Stimulated activated naive CD8-positive, alpha-beta T cell treated with anti-CD3 and anti-CD28 coated beads, Interleukin-15, Interleukin-2, amounts not matched to agents 100 ng/mL and 50 ng/mL, for 24 hours (primary cell): ENCODE measurements around the gene CHEK1.

Source experiments
- H3K27ac Mint-ChIP-seq: one replicate; pipeline ENCODE4 v1.8.0; 2021; ENCODE audit warnings: mild to moderate bottlenecking, mixed read lengths
- H3K27me3 Mint-ChIP-seq: one replicate; pipeline ENCODE4 v1.8.0; 2021; ENCODE audit warnings: mixed read lengths
- H3K36me3 Mint-ChIP-seq: one replicate; pipeline ENCODE4 v1.8.0; 2021; ENCODE audit warnings: low read depth, mixed read lengths
- H3K4me1 Mint-ChIP-seq: one replicate; pipeline ENCODE4 v1.8.0; 2021; ENCODE audit warnings: low read depth, mixed read lengths
- H3K4me3 Mint-ChIP-seq: one replicate; pipeline ENCODE4 v1.8.0; 2021; ENCODE audit warnings: mild to moderate bottlenecking, mixed read lengths
- H3K9me3 Mint-ChIP-seq: one replicate; pipeline ENCODE4 v1.8.0; 2021; ENCODE audit warnings: mixed read lengths

CHEK1 gene

GRCh38 chr11:125605417-125605816, 19.5 kb upstream of the CHEK1 start:
- no peak overlapping the region for H3K27ac Mint-ChIP-seq
- no peaks in the 10 kb centered on the region for H3K9me3 Mint-ChIP-seq
- peaks cover 88% of the 10 kb centered on the region for H3K36me3 Mint-ChIP-seq
- H3K4me3 Mint-ChIP-seq: no peak overlapping the region
- no peaks in the 10 kb centered on the region for H3K27me3 Mint-ChIP-seq
- no peaks in the 10 kb centered on the region for H3K4me1 Mint-ChIP-seq

- H3K4me3 Mint-ChIP-seq: no peak overlapping the region
- H3K27me3 Mint-ChIP-seq: no peaks in the 10 kb centered on the region
- no peak overlapping the region for H3K27ac Mint-ChIP-seq
- peaks cover 2% of the 10 kb centered on the region for H3K4me1 Mint-ChIP-seq
- H3K9me3 Mint-ChIP-seq: no peaks in the 10 kb centered on the region
- peaks cover 88% of the 10 kb centered on the region for H3K36me3 Mint-ChIP-seq
Measured at GRCh38 chr11:125609545-125609944, 15.4 kb upstream of the CHEK1 start.

GRCh38 chr11:125618383-125618782, 6.6 kb upstream of the CHEK1 start:
- Mint-ChIP-seq H3K27ac (no peak overlapping the region), H3K4me3 (no peak overlapping the region), H3K9me3 (no peaks in the 10 kb centered on the region), H3K36me3 (peaks cover 88% of the 10 kb centered on the region), H3K4me1 (no peaks in the 10 kb centered on the region), H3K27me3 (no peaks in the 10 kb centered on the region)

DNA sequence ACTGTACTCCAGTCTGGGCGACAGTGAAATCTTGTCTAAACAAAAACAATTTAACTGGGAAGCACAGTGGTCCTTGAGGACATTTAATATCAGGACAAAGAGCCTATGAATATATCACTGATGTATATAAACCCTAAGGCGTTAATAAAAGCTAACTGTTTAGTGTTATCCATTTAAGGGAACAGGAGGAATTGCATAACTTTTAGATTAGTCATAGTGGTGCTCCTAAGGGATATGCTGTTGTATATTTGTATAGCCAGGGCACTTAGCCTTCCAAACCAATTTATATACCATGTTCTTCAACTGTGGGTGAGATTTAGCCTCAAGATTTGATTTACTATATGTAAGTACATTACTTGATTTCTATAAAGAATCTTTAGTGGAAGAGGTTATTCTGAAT, 3.0 kb upstream of the CHEK1 start:
- H3K27ac Mint-ChIP-seq: no peak overlapping the region
- H3K9me3 Mint-ChIP-seq: no peaks in the 10 kb centered on the region
- H3K27me3 Mint-ChIP-seq: no peaks in the 10 kb centered on the region
- H3K4me1 Mint-ChIP-seq: peaks cover 18% of the 10 kb centered on the region
- no peak overlapping the region for H3K4me3 Mint-ChIP-seq
- H3K36me3 Mint-ChIP-seq: peaks cover 58% of the 10 kb centered on the region

DNA sequence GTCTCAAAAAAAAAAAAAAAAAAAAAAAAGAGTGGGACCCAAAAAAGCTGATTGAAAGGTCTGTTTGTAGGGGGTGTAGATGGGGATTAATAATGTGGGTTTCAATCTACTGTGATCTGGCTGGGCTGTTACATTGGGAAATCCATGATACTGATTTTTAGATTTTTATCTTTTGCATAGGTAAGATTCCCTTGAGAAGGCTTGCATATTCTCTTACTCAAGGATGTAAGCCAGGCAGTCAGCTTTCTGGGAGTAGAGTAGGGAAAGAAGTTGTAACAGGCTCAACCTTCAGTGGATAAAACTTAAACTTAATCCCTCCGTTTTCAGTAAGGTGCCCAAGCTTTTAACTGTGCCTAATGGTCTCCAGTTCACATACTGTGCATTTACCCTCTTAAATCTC, 1.9 kb upstream of the CHEK1 start:
- H3K27ac Mint-ChIP-seq: no peak overlapping the region

GRCh38 chr11:125625225-125625629, 264 bp downstream of the CHEK1 start:
- no peaks in the 10 kb centered on the region for H3K9me3 Mint-ChIP-seq
- peaks cover 43% of the 10 kb centered on the region for H3K36me3 Mint-ChIP-seq
- peak overlapping the region; percentile 95 for H3K4me3 Mint-ChIP-seq
- no peaks in the 10 kb centered on the region for H3K27me3 Mint-ChIP-seq
- H3K4me1 Mint-ChIP-seq: peaks cover 27% of the 10 kb centered on the region
- H3K27ac Mint-ChIP-seq: peak overlapping the region; percentile 98

More for the DNA sequence above, 1.9 kb upstream of the CHEK1 start:
- Mint-ChIP-seq H3K4me1 (peaks cover 27% of the 10 kb centered on the region), H3K27me3 (no peaks in the 10 kb centered on the region), H3K36me3 (peaks cover 60% of the 10 kb centered on the region), H3K9me3 (no peaks in the 10 kb centered on the region), H3K4me3 (no peak overlapping the region)

GRCh38 chr11:125625630-125626287, 796 bp downstream of the CHEK1 start:
- H3K4me3 Mint-ChIP-seq: peak overlapping the region; percentile 95
- H3K4me1 Mint-ChIP-seq: peaks cover 27% of the 10 kb centered on the region
- H3K36me3 Mint-ChIP-seq: peaks cover 40% of the 10 kb centered on the region
- H3K27me3 Mint-ChIP-seq: no peaks in the 10 kb centered on the region
- no peaks in the 10 kb centered on the region for H3K9me3 Mint-ChIP-seq
- peak overlapping the region; percentile 98 for H3K27ac Mint-ChIP-seq

- peaks cover 27% of the 10 kb centered on the region for H3K4me1 Mint-ChIP-seq
- no peaks in the 10 kb centered on the region for H3K9me3 Mint-ChIP-seq
- H3K4me3 Mint-ChIP-seq: peak overlapping the region; percentile 95
- H3K27ac Mint-ChIP-seq: peak overlapping the region; percentile 98
- H3K27me3 Mint-ChIP-seq: no peaks in the 10 kb centered on the region
- H3K36me3 Mint-ChIP-seq: peaks cover 40% of the 10 kb centered on the region
Measured at GRCh38 chr11:125626288-125626950, 1.5 kb downstream of the CHEK1 start.

DNA sequence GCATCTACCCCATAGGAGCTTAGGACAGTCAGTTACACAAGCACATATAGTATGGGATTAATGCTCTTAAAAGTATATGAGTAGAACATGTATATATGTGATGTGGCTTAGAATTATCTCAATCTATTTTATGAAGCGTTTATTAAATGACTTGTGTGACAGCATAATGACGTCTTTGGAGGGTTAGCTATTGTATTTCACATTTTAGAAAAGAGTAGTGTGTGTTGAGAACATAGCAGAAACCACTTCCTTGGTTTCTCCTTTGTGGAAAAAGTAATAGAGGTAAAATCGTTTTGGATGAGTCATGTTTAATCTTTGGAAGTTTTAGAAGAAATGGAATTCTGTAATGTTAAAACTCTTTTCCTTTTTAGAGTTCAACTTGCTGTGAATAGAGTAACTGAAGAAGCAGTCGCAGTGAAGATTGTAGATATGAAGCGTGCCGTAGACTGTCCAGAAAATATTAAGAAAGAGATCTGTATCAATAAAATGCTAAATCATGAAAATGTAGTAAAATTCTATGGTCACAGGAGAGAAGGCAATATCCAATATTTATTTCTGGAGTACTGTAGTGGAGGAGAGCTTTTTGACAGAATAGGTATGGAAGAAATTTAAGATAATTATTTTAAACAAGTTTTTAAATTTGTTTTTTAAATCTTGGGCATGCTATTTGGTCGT, 2.4 kb downstream of the CHEK1 start:
- peak overlapping the region; percentile 16 for H3K27ac Mint-ChIP-seq
- H3K9me3 Mint-ChIP-seq: no peaks in the 10 kb centered on the region
- no peaks in the 10 kb centered on the region for H3K27me3 Mint-ChIP-seq
- peak overlapping the region; percentile 95 for H3K4me3 Mint-ChIP-seq
- peaks cover 27% of the 10 kb centered on the region for H3K4me1 Mint-ChIP-seq
- H3K36me3 Mint-ChIP-seq: peaks cover 38% of the 10 kb centered on the region

DNA sequence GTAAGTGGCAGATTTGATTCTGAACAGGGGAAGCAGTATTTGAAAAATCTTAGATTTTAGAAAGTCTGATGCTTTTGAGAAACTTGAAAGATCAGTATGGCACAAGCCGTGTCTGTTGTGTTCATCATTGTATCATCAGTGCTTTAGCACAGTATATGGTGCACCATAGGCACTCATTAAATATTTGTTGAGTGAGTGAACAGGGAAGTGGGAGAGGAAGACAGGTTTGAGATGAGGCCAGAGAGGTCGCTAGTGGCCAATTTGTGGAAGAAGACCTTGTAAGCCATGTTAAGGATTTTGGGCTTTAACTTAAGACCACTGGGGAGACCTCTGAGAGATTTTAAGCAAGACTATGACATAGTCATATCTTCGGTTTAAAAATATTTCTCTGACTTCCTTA, 12.9 kb downstream of the CHEK1 start:
- Mint-ChIP-seq H3K36me3 (peaks cover 82% of the 10 kb centered on the region), H3K4me1 (no peaks in the 10 kb centered on the region), H3K4me3 (no peak overlapping the region), H3K27ac (no peak overlapping the region), H3K27me3 (no peaks in the 10 kb centered on the region), H3K9me3 (no peaks in the 10 kb centered on the region)

DNA sequence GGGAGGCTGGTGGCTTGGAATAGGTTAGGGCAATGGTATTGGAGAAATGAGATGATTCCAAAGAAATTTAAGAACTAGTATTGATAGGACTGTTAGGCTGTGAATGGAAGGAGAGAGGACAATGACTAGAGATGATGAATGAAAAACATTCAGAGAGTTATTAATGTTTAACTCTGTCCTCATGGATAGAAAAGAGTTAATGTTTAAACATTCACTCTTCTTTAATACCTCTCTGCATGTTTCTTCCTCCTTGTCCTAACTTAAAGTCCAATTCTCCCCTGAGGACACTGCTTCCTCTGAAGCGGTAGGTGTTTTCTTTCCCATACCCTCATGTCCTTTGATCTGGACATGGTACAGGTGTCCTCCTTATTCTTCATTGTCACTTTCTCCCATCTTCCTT, 13.4 kb downstream of the CHEK1 start:
- Mint-ChIP-seq H3K4me1 (no peaks in the 10 kb centered on the region), H3K27me3 (no peaks in the 10 kb centered on the region), H3K36me3 (peaks cover 79% of the 10 kb centered on the region), H3K4me3 (no peak overlapping the region), H3K27ac (no peak overlapping the region), H3K9me3 (no peaks in the 10 kb centered on the region)

DNA sequence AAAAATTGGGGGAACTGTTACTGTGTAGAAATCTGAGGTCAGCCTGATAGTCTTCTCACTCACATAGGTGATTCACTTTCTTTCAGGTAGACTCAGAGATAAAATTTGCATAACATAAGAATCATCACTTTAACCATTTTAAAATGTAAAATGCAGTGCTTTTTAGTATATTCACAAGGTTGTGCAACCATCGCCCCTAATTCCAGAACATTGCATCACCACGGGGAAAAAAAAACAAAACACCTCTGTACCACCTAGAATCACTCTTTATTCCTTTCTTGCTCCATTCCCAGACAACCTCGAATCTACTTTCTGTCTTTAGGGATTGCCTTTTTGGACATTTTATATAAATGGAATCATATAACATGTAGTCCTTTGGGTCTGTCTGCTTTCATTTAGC, 20.9 kb downstream of the CHEK1 start:
- H3K27me3 Mint-ChIP-seq: no peaks in the 10 kb centered on the region
- H3K36me3 Mint-ChIP-seq: peaks cover 79% of the 10 kb centered on the region
- no peak overlapping the region for H3K27ac Mint-ChIP-seq
- no peak overlapping the region for H3K4me3 Mint-ChIP-seq
- H3K4me1 Mint-ChIP-seq: peaks cover 13% of the 10 kb centered on the region
- no peaks in the 10 kb centered on the region for H3K9me3 Mint-ChIP-seq

- H3K4me1 Mint-ChIP-seq: peaks cover 13% of the 10 kb centered on the region
- no peaks in the 10 kb centered on the region for H3K27me3 Mint-ChIP-seq
- no peak overlapping the region for H3K4me3 Mint-ChIP-seq
- peak overlapping the region; percentile 14 for H3K27ac Mint-ChIP-seq
- H3K36me3 Mint-ChIP-seq: peaks cover 74% of the 10 kb centered on the region
- no peaks in the 10 kb centered on the region for H3K9me3 Mint-ChIP-seq
Measured at GRCh38 chr11:125649465-125650166, 24.7 kb downstream of the CHEK1 start.

DNA sequence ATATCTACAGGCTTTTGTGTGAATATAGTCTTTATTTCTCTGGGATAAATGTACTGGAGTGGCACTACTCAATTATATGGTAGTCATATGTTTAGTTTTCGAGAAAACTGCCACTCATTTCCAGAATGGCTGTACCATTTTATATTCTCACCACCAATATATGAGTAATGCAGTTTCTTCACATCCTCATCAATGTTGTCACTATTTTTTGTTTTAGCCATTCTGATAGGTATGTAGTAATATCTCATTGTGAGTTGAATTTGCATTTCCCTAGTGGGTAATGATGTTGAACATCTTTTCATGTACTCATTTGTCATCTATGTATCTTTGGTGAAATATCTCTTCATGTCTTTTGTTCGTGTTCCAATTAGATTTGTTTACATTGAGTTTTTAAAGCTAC, 37.7 kb downstream of the CHEK1 start:
- Mint-ChIP-seq H3K27me3 (no peaks in the 10 kb centered on the region), H3K27ac (no peak overlapping the region), H3K4me3 (no peak overlapping the region), H3K4me1 (peaks cover 7% of the 10 kb centered on the region), H3K9me3 (peaks cover 13% of the 10 kb centered on the region), H3K36me3 (peaks cover 91% of the 10 kb centered on the region)

GRCh38 chr11:125663910-125664309, 38.9 kb downstream of the CHEK1 start:
- H3K27ac Mint-ChIP-seq: no peak overlapping the region
- H3K27me3 Mint-ChIP-seq: no peaks in the 10 kb centered on the region
- H3K4me3 Mint-ChIP-seq: no peak overlapping the region
- peaks cover 13% of the 10 kb centered on the region for H3K9me3 Mint-ChIP-seq
- peaks cover 90% of the 10 kb centered on the region for H3K36me3 Mint-ChIP-seq
- H3K4me1 Mint-ChIP-seq: peaks cover 7% of the 10 kb centered on the region
